GM18907 (cell line): Measurements from ENCODE around the gene PSMG2.

Source experiments
- ATAC-seq: cut with Tn5 transposase; IDR thresholded peaks from one replicate; pipeline ENCODE4 v1.9.1; 2021; ENCODE audit warnings: mild to moderate bottlenecking, moderate library complexity; ENCODE audit not compliant: unreplicated experiment

Gene PSMG2, protein sequence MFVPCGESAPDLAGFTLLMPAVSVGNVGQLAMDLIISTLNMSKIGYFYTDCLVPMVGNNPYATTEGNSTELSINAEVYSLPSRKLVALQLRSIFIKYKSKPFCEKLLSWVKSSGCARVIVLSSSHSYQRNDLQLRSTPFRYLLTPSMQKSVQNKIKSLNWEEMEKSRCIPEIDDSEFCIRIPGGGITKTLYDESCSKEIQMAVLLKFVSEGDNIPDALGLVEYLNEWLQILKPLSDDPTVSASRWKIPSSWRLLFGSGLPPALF

DNA sequence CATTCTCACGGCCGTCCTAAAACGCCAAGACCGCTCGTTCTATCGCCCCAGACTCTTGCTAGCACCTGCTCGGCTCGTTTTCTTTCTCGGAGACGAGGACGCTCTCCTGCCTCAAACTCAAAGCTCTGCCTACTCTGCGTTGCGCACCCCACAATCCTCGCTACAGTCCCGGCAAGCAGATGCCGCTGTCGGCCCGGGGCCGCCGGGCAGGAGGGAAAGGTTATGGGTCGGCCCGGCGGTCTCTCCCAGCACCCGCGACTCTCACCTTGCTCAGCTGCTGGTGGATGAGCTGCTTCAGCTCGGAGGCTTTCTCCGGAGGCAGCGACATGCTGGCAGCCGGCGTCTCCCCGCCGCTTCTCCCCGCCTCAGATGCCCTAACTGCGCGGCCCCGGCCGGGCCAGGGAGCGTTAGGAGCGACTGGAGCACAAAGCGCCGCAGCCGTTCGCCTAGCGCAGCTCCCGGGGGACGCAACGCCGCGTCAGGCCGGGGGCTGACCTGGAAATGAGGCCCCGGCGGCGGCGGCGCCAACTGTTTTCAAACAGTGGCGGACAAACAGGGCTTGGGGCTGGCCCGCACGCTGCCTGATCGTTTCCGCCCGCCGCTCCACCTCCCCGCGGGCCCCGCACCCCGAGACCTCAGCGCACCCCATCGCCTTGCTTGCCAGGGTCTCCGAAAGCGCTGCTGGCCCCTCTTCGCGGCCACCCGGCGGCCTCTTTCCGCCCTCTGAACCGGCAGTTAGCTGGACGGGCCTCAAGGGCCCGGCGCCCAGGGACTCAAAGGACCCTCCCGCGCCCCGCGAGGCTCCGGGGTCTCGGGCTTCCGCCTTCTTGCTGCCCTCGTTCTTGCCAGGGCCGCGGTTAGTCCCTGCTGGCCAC lies at the start of gene PSMG2, which contains the start of gene CEP76:
PSMG2 (plus strand) TSS at position 822 of the 875 bp plus-strand sequence. CDS start 66 bp downstream, outside the sequence.
CEP76 (minus strand) TSS at position 503 of the 875 bp plus-strand sequence; CDS start at position 328, 175 bp downstream.
- peak; percentile 86 for ATAC-seq

- ATAC-seq: no peak
Observed at GRCh38 chr18:12654971-12655370, 47.9 kb upstream of the PSMG2 start.

DNA sequence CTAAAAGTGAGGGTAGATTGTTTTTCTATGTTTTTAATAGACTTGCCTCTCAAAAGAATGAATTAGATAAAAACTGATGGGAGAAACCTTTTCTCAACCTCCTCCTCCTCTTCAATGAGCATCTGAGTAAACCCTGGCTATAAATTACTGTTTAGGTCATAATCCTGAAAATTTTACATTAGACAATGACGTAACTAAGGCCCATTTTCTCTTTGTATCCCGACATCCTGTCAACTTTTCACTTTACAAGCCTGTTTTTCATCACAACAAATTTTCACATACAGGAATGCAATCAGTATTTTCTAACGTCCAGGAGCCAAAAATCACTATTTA lies 46.3 kb upstream of the PSMG2 start:
- ATAC-seq: no peak

DNA sequence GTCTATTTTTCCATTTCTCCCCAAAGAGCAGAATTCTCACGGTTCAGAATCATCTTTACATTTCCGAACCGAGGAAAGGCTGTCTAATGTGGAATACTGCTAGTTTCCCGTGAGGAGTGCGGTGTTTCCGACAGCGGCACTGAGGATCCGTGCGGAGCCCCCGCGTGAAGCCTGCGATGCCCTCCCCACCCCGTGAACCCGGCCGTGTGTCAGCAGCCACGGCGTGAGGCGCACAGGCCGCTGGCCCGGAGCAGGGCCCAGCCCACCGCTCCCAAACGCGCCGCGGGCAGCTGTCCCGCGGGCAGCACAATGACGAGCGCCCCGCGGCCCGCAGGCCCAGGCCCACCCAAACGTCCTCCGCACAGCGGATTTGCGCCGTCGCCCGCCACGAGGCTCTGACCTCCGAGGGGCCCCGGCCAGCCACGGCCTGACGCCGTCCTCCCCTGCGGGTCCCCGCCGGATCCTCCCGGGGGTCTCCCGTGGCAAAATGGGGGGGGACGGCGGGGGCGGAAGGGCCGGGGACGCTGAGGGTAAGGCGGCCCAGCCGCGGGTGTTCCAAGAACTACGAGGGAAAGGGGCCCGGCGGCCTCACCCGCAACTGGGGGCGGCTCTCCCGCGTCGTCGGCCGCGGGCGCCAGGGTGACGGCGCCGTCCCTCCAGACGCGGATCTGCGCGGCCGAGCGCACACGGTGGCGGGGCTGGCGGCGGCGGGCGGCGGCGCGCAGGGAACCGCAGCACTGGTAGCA lies 45.7 kb upstream of the PSMG2 start:
- peak; percentile 9 for ATAC-seq

DNA sequence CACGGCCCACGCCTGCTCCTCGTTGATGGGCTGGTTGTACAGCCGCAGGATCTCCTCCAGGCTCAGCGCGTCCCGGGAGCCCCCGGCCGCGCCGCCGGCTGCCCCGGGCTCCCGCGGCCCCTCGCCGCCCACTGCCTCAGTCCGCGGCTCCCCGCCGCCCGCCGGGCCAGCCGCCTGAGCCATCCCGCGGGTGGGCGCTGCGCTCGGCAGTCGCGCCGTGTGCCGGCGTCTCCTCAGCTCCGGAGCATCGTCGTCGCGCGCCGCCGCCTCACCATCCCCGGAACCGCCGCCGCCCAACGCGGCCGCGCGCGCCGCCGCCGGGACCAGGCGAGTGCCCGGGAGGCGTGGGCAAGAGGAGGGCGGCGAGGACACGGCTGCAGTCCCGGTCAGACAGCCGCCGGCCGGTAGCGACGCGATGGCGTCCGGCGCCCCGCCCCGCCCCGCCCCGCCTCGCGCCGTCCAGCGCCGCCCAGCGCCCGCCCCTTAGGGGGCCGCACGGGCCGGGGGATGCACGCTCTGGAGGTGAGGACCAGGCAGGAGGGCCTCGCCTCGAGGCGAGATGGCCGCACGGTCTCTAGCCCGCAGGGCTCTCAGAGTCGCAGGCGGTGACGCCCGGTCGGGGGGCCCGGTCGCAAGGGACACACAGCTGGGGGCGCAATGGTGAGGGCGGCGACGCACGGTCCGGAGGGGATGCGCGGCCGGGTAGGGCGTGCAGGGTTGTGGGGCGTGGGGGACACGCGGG lies 45.0 kb upstream of the PSMG2 start, which contains the start of gene SPIRE1:
SPIRE1 (minus strand) TSS at position 424 of the 742 bp plus-strand sequence; CDS start at position 183, 241 bp downstream.
- ATAC-seq: peak; percentile 77

GRCh38 chr18:12658426-12659138 lies 44.3 kb upstream of the PSMG2 start:
- peak; percentile 33 for ATAC-seq

DNA sequence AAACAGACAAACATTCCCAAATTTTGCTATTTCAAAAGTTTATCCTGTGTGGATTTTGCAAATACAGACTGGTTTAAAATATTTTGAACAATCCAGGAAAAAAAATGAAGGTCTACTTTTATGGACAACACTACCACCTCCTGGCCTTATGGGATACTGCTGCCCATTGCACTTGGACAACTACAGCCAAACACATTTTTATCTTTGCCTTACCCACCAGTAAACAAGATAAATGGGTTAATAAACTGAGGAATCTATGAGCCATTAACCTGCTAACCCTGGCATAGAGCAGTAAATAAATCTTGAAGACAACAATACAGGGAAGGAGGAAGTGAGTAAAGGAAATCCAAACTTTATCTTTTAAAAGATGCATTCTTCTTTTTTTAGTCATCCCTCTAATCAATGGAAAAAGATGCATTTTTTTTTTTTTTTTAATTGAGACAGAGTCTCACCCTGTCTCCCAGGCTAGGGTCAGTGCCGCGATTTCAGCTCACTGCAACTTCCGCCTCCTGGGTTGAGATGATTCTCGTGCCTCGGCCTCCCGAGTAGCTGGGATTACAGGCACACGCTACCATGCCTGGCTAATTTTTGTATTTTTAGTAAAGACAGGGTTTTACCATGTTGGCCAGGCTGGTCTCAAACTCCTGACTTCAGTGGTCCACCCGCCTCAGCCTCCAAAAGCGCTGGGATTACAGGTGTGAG lies 42.8 kb upstream of the PSMG2 start:
- ATAC-seq: no peak

DNA sequence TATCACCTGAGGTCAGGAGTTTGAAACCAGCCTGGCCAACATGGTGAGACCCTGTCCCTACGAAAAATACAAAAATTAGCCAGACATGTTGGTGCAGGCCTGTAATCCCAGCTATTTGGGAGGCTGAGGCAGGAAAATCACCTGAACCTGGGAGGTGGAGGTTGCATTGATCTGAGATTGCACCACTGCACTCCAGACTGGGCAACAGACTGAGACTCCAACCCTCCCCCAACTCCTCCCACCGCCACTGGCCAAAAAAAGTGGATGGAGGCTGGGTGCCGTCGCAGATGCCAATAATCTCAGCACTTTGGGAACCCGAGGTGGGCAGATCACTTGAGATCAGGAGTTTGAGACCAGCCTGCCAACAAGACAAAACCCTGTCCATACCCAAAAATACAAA lies 34.8 kb upstream of the PSMG2 start:
- ATAC-seq: no peak

DNA sequence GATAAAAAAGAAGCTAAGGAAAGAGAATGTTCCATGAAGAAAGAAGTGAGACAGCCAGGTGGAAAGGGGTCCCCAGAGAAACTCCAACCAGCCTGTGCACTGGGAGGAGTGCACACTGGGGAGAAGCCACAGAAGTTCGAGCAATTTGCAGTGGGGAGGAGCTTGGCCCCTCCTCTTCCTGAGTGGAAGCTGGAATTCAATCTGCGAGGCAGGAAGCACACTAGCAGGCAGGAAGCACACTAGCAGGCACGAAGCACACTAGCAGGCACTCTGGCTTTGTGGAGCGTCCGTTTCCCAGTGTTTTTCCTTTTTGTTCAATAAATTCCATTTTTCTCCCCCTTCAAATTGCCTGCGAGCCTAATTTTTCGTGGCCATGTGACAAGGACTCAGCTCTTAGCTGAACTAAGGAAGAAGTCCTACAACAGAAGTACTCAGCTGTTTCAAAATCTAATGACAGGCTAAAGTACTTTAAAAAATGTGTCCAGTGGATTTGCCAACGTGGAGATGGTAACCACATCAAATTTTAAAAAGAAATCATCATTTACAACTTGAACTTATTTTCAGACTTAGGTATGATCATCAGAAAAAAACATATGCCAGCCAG lies 23.6 kb upstream of the PSMG2 start:
- ATAC-seq: no peak

DNA sequence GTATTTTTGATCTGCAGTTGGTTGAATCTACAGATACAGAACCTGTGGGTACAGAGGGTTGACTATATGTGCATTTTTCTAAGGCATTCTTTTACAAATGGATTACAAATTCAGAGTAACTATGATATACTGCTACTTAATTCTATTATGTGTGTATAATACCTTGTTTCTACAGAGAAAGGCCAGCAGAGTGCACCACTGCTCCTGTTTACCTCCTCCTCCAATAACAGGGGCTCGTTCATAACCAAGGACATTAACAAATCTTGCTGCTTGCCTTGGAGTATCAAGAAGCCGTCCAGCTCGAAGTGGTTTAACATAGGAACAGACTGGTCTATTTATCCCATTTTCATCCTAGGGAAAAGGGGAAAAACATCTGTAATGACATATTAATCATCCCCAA lies 16.7 kb upstream of the PSMG2 start:
- ATAC-seq: no peak

DNA sequence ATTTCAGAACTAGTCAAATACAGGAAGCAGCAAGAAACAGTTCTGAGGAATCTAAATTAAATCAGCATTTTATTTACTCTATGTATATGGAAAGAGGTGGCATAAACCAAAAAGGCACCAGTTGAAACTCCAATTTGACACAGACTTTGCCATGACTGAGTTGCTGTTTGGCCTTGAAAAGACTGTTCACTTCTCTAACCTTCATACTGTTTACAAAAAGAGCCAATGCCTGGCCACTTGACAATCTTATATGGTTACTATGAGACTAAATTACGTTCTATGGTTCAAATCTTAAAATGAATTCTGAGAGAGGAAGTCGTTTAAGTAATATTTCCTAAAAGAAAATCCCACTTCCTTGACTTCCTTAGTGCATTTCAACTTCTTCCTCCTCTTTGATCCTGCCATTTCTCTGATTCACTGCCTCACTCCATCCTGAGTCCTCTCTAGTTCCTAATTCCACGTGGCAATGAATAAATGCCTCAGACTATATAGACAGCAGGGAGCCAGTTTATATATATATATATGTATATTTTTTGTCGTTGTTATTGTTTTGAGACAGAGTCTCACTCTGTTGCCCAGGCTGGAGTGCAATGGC lies 13.5 kb upstream of the PSMG2 start:
- ATAC-seq: no peak

DNA sequence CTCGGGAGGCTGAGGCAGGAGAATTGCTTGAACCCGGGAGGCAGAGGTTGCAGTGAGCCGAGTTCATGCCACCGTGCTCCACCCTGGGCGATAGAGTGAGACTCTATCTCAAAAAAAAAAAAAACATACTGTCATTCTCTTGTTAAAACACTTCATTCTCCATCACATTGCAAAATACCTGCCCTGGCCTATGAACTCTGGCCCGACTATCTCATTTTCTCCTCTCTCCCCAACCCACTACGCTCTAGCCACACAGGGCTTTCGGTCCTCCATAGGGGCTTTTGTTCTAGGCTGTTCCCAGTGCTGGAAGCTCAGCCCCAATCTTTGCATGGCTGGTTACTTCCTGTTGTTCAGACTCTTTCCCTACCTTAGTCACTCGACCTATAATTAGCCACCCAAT lies 10.6 kb upstream of the PSMG2 start:
- no peak for ATAC-seq

DNA sequence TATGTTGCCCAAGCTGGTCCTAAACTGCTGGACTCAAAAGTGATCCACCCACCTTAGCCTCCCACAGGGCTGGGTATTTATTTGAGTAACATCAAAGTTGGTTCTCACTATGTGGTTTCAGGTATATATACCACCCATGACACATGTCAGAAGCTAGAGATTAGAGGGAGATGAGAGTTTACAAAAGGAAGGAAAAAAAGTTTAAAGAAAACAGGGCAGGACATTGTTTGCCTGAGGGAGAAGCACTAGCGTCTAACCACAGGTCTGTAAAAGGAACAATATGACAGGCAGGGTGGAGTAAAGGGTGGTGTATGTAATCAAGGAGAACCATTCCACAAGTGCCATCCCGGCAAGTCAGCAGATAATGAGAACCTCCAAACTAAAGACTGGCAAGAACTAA lies 8.8 kb upstream of the PSMG2 start:
- ATAC-seq: no peak

GRCh38 chr18:12699747-12700146 lies 3.1 kb upstream of the PSMG2 start:
- no peak for ATAC-seq

- ATAC-seq: no peak
Observed at GRCh38 chr18:12701161-12701560, 1.7 kb upstream of the PSMG2 start.

DNA sequence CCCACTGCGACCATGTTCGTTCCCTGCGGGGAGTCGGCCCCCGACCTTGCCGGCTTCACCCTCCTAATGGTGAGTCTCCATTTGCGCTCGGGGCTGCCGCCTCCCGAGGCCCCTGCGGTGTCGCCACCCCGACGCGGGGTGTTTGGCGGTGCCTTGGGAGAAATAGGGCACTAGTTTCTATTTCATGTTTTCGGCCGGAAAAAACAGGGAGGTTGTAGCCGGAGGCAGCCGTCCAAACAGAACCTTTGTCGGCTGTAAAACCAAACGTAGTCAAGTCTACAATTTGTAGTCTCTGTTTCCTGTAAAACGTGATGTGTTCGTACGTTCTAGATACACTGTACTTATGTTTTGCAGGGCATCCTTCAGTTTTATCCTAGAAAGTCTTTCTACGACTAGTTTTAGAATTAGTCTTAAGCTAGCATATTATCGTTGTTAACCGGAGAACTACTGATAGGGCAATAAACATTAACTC lies 290 bp downstream of the PSMG2 start:
- ATAC-seq: no peak

- no peak for ATAC-seq
Observed at GRCh38 chr18:12703664-12704063, 822 bp downstream of the PSMG2 start.

DNA sequence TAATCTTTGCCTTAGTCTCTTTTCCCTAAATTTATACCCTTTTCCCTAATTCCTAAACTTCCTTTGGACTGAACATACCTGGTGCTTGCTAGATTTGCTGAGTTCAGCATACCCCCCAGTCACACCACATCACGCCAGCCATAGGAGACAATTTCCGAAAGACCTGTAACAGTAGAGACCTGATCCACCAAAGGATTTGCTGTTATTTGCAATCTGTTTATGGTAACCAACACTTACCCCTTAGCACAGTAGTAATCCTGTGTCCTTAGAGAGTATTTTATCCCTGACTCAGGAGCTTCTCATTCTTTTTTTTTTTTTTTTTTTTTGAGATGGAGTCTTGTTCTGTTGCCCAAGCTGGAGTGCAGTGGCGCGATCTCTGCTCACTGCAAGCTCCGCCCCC lies 8.6 kb downstream of the PSMG2 start:
- ATAC-seq: no peak
